ENCODE data around the gene GMEB1. TPM values are rescaled to one million over a fixed set of nuclear protein-coding genes. Genes with fewer than 3 reads are reported as not detected.
"Not testable (repeated sequence)": the region's sequence is repeated elsewhere in the genome, so short reads cannot be mapped to it uniquely, and the experiment has no call there.

Gene GMEB1
- polyA plus RNA-seq, 1 experiment = 6.6 TPM

DNA sequence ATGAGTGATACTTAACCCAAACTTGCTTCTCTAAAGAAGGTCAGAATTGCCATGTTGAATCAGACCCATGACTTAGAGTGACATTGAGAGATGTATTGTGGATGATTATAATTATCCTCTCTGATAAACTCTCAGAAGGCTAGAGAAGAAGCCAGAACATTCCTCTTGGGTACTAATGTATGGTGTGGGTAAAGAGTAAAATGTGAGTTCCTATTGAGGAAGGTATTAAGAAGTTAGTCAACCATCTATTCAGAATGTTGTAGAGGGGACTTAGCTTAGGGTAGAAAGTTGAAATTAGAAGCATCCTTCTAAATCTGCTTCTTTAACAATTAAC is 7.3 kb downstream of the GMEB1 start:
- ChIA-PET CTCF (no interaction called here), POLR2A (no interaction called here)
- Histone ChIP-seq H3K27me3 (ENCODE audit: control insufficient read depth, insufficient read depth, low read length) (no peaks in the 10 kb centered on the region), H3K4me3 (ENCODE audit: low read depth, low read length) (no peak overlapping the region), H3K36me3 (ENCODE audit: control insufficient read depth, insufficient read depth, low read length) (no peaks in the 10 kb centered on the region)
- TF ChIP-seq, protein P1, sequence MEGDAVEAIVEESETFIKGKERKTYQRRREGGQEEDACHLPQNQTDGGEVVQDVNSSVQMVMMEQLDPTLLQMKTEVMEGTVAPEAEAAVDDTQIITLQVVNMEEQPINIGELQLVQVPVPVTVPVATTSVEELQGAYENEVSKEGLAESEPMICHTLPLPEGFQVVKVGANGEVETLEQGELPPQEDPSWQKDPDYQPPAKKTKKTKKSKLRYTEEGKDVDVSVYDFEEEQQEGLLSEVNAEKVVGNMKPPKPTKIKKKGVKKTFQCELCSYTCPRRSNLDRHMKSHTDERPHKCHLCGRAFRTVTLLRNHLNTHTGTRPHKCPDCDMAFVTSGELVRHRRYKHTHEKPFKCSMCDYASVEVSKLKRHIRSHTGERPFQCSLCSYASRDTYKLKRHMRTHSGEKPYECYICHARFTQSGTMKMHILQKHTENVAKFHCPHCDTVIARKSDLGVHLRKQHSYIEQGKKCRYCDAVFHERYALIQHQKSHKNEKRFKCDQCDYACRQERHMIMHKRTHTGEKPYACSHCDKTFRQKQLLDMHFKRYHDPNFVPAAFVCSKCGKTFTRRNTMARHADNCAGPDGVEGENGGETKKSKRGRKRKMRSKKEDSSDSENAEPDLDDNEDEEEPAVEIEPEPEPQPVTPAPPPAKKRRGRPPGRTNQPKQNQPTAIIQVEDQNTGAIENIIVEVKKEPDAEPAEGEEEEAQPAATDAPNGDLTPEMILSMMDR (IDR thresholded peaks at IDR 0.05; ENCODE audit: insufficient read depth, low read depth, low read length) = no peak
- no peak for DNase-seq (ENCODE audit: low read depth)

DNA sequence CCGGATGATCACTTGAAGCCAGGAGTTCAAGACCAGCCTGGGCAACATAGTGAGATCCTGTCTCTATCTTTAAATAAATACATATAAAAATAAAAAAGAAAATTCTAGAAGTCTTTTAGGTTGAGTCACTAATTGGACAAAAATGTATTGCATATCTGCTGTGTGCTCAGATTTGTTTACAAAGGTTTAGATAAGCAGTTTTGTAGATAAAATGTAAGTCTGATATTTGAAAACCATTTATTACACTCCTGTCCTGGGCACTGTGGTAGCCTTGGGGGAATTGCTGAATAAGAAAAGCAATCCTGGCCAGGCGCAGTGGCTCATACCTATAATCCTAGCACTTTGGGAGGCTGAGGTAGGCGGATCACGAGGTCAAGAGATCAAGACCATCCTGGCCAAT is 11.6 kb downstream of the GMEB1 start:
- POLR2A ChIA-PET = no interaction called here
- Histone ChIP-seq H3K4me3 (ENCODE audit: low read depth, low read length) (no peak overlapping the region), H3K27me3 (ENCODE audit: control insufficient read depth, insufficient read depth, low read length) (no peaks in the 10 kb centered on the region), H3K36me3 (ENCODE audit: control insufficient read depth, insufficient read depth, low read length) (no peaks in the 10 kb centered on the region)
- TF ChIP-seq, protein P1 (IDR thresholded peaks at IDR 0.05; ENCODE audit: insufficient read depth, low read depth, low read length) = no peak
- CTCF ChIA-PET = no interaction called here
- no peak for DNase-seq (ENCODE audit: low read depth)

DNA sequence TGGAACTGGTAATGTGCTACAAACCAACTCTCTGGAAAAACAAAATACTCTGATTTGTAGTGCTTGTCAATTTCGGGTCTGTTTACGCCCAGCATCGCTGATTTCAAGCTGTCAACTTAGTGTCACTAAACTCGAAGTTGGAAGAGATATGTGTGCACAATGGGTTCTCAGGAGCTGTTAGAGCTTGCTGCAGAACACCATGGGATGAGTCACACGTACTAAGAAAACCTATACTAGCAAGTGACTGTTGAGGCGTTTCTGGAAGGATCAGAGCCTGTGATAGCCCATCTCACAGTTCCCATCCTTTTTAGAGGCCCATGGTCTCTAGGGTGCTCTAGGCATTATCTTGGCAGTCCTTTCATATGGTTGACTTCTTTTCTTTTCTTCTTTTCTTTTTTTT is 14.3 kb downstream of the GMEB1 start:
- DNase-seq (ENCODE audit: low read depth) = no peak
- TF ChIP-seq, protein P1 (IDR thresholded peaks at IDR 0.05; ENCODE audit: insufficient read depth, low read depth, low read length) = no peak

DNA sequence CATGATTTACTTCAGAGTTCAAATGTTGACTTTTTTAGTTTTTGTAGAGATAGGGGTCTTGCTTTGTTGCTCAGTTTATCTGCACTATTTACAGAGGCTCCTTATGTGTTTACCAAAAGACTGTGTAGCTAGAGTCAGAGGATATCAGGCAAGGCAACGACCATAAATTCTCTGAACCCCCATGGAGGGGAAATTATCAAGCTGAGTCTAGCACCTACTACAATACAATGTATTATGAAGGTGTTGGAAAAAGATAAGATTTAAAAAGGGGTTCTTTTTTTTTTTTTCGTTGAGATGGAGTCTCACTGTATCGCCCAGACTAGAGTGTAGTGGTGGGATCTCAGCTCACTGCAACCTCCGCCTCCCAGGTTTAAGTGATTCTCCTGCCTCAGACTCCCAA is 16.4 kb downstream of the GMEB1 start:
- ChIA-PET CTCF (interaction anchor here (0.6 kb wide), 1 partner anchor 12 kb away, joined by 3 read pairs; no protein-coding TSS in a partner anchor), POLR2A (no interaction called here)
- H3K27me3 ChIP-seq (ENCODE audit: control insufficient read depth, insufficient read depth, low read length) = no peaks in the 10 kb centered on the region
- no peak overlapping the region for H3K4me3 ChIP-seq (ENCODE audit: low read depth, low read length)
- TF ChIP-seq, protein P1 (IDR thresholded peaks at IDR 0.05; ENCODE audit: insufficient read depth, low read depth, low read length) = no peak
- no peak for DNase-seq (ENCODE audit: low read depth)
- H3K36me3 ChIP-seq (ENCODE audit: control insufficient read depth, insufficient read depth, low read length) = no peaks in the 10 kb centered on the region

More for the DNA sequence above, 14.3 kb downstream of the GMEB1 start:
- POLR2A ChIA-PET = interaction anchor here (0.5 kb wide), 1 partner anchor 54 kb away, joined by 4 read pairs; the partner anchor contains the start of gene YTHDF2
- H3K36me3 ChIP-seq (ENCODE audit: control insufficient read depth, insufficient read depth, low read length) = no peaks in the 10 kb centered on the region
- no peaks in the 10 kb centered on the region for H3K27me3 ChIP-seq (ENCODE audit: control insufficient read depth, insufficient read depth, low read length)
- CTCF ChIA-PET = interaction anchor here (0.6 to 1.5 kb wide), 2 partner anchors 11 to 50 kb away, joined by 4 to 5 read pairs; no protein-coding TSS in a partner anchor
- no peak overlapping the region for H3K4me3 ChIP-seq (ENCODE audit: low read depth, low read length)

DNA sequence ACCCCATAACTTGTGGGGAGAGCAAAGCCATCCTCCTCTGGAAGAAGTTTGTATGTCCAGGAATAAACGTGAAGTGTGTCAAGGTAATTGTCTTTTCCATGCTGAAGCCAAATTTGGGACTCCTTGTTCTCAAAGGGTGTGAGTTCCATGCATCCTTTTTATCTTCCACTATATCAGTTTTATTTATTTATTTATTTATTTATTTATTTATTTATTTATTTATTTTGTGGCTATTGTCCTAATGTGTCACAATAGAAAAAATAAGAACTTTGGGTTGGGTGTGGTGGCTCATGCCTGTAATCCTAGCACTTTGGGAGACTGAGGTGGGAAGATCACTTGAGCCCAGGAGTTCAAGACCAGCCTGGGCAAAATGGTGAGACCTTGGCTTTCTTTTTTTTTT is 23.0 kb downstream of the GMEB1 start:
- POLR2A ChIA-PET; H3K4me3 ChIP-seq (ENCODE audit: low read depth, low read length); H3K27me3 ChIP-seq (ENCODE audit: control insufficient read depth, insufficient read depth, low read length); DNase-seq (ENCODE audit: low read depth); H3K36me3 ChIP-seq (ENCODE audit: control insufficient read depth, insufficient read depth, low read length): not testable (repeated sequence)
- CTCF ChIA-PET = interaction anchor here (0.6 kb wide), 1 partner anchor 12 kb away, joined by 3 read pairs; no protein-coding TSS in a partner anchor

- no peaks in the 10 kb centered on the region for H3K36me3 ChIP-seq (ENCODE audit: control insufficient read depth, insufficient read depth, low read length)
- DNase-seq (ENCODE audit: low read depth) = no peak
- CTCF ChIA-PET = interaction anchor here (0.6 kb wide), 1 partner anchor 78 kb away, joined by 4 read pairs; no protein-coding TSS in a partner anchor
- H3K4me3 ChIP-seq (ENCODE audit: low read depth, low read length) = no peak overlapping the region
- POLR2A ChIA-PET = no interaction called here
- TF ChIP-seq, protein P1 (IDR thresholded peaks at IDR 0.05; ENCODE audit: insufficient read depth, low read depth, low read length) = no peak
- no peaks in the 10 kb centered on the region for H3K27me3 ChIP-seq (ENCODE audit: control insufficient read depth, insufficient read depth, low read length)
Observed at GRCh38 chr1:28703629-28704028, 35.0 kb downstream of the GMEB1 start.

Measured in BJ (cell line).